Endothelial cell of umbilical vein (primary cell): ENCODE measurements around the gene STAC3. TPM values are rescaled to one million over a fixed set of nuclear protein-coding genes. Genes with fewer than 3 reads are reported as not detected.

Source experiments
- BruUV-seq: library from RNA; stranded (reverse); fragments of 400-500 nt; replicated peaks from 2 replicates; lab custom pipeline; 2021; lab: Mats Ljungman, UMichigan
- CTCF ChIA-PET: fragments of 300-600, 350-600 bp; sonication (Branson Sonifier 250); formaldehyde crosslinking; loops from one replicate; lab custom pipeline; 2021; ENCODE audit warnings: antibody characterized with exemption, inconsistent platforms; lab: Charles Lee
- POLR2A ChIA-PET: fragments of 300-600, 350-600 bp; sonication (Branson Sonifier 250); formaldehyde crosslinking; loops from one replicate; lab custom pipeline; 2021; ENCODE audit warnings: antibody characterized with exemption, inconsistent platforms; lab: Charles Lee
- DNase-seq: peaks from one replicate; pipeline ENCODE4 v3.0.0-alpha.2; 2011; ENCODE audit warnings: low read depth, low spot score
- FAIRE-seq: peaks from 2 replicates; lab custom pipeline; 2011; peaks lifted over from hg19 to GRCh38; lab: Jason Lieb, UNC
- H2AFZ ChIP-seq: 2 replicates; pipeline ENCODE4 v1.6.0; 2012; ENCODE audit warnings: low read depth, low read length, control low read depth, inconsistent platforms
- H3K27ac ChIP-seq: 2 replicates; pipeline ENCODE4 v1.5.1; 2011; ENCODE audit warnings: low read depth, mild to moderate bottlenecking, control low read depth, low read length, moderate library complexity; ENCODE audit not compliant: insufficient read depth
- H3K27me3 ChIP-seq, 2 experiments: 2 replicates each; pipeline versions ENCODE4 v1.6.0 to v1.6.1; 2011; ENCODE audit warnings: low read length in 2 of 2, mixed read lengths in 1 of 2; ENCODE audit not compliant: control insufficient read depth in 2 of 2, insufficient read depth in 2 of 2
- H3K36me3 ChIP-seq, 2 experiments: 2 replicates in 1 of 2; 3 replicates in 1 of 2; pipeline ENCODE4 v1.5.1; 2011; ENCODE audit warnings: low read length in 2 of 2, mild to moderate bottlenecking in 1 of 2, moderate library complexity in 1 of 2; ENCODE audit not compliant: control insufficient read depth in 2 of 2, insufficient read depth in 2 of 2; ENCODE audit errors: extremely low read depth in 1 of 2
- H3K4me1 ChIP-seq: 3 replicates; pipeline ENCODE4 v1.5.1; 2011; ENCODE audit warnings: mild to moderate bottlenecking, low read length; ENCODE audit not compliant: control insufficient read depth, insufficient read depth; ENCODE audit errors: extremely low read depth
- H3K4me2 ChIP-seq: 2 replicates; pipeline ENCODE4 v1.6.1; 2011; ENCODE audit warnings: low read length, control low read depth, mixed read lengths; ENCODE audit not compliant: insufficient read depth
- H3K4me3 ChIP-seq, 3 experiments: fragments of 200-600 bp in 1 of 3; sonication (generic), shearing (Covaris generic) in 1 of 3; replicated peaks in 1 of 3; 2 replicates each; pipeline ENCODE4 v1.5.1; 2011 to 2016; ENCODE audit warnings: control low read depth in 3 of 3, low read length in 3 of 3, mild to moderate bottlenecking in 2 of 3, inconsistent platforms in 1 of 3, low read depth in 1 of 3, moderate library complexity in 1 of 3; ENCODE audit not compliant: insufficient read depth in 1 of 3
- H3K79me2 ChIP-seq: 2 replicates; pipeline ENCODE4 v1.6.0; 2012; ENCODE audit warnings: low read length, inconsistent platforms; ENCODE audit not compliant: control insufficient read depth, insufficient read depth
- H3K9ac ChIP-seq: replicated peaks from 2 replicates; pipeline ENCODE3; 2011; ENCODE audit warnings: low read length, control low read depth; ENCODE audit not compliant: insufficient read depth; ENCODE audit errors: extremely low read depth
- H3K9me1 ChIP-seq: replicated peaks from 3 replicates; pipeline ENCODE4 v1.6.0; 2011; ENCODE audit warnings: mild to moderate bottlenecking, low read length; ENCODE audit not compliant: control insufficient read depth, insufficient read depth; ENCODE audit errors: extremely low read depth
- H3K9me3 ChIP-seq: replicated peaks from 2 replicates; pipeline ENCODE4 v1.5.1; 2012; ENCODE audit warnings: low read length, inconsistent platforms; ENCODE audit not compliant: control insufficient read depth, insufficient read depth
- H4K20me1 ChIP-seq: replicated peaks from 2 replicates; pipeline ENCODE3; 2011; ENCODE audit warnings: mild to moderate bottlenecking, low read length; ENCODE audit not compliant: control insufficient read depth, insufficient read depth; ENCODE audit errors: extremely low read depth
- POLR2A ChIP-seq: IDR thresholded peaks from 2 replicates; pipeline ENCODE4 v1.6.1; 2012; ENCODE audit warnings: low read depth, mild to moderate bottlenecking, control low read depth, low read length
- dilution Hi-C: fragments of 300-500 bp; cut with MboI; formaldehyde crosslinking; loops from one replicate; pipeline ENCODE4 v1.15.0; 2019; ENCODE audit warnings: low sequenced_read_pairs; ENCODE audit not compliant: extremely low pct_ligation_motif_present
- intact Hi-C: fragments of 100-400 bp; cut with micrococcal nuclease; formaldehyde crosslinking; loops from one replicate; pipeline ENCODE4 v1.10.0; 2022
- polyA plus RNA-seq, 4 experiments: library from polyadenylated mRNA; depleted of rRNA in 3 of 4; stranded (reverse) in 3 of 4; unstranded in 1 of 4; fragments of >200 nt; gene quantifications; 2 replicates each; pipeline versions ENCODE4 v1.2.1 to v1.2.3, GENCODE V29; 2011 to 2012; ENCODE audit warnings: missing spikeins in 1 of 4
- total RNA-seq: library from RNA; stranded (reverse); gene quantifications from 2 replicates; pipeline ENCODE4 v1.2.3, GENCODE V29; 2021
- TF ChIP-seq, protein P1 (sequence below), 2 donors: IDR thresholded peaks; 1 replicate in 1 of 2; 2 replicates in 1 of 2; pipeline ENCODE4 v1.5.1; 2011; ENCODE audit warnings: low read length in 2 of 2, mild to moderate bottlenecking in 2 of 2, moderate library complexity in 2 of 2, control low read depth in 1 of 2, inconsistent platforms in 1 of 2, low read depth in 1 of 2; ENCODE audit not compliant: insufficient read depth in 1 of 2; ENCODE audit errors: extremely low read depth in 1 of 2

STAC3 gene
- total and polyA plus RNA-seq, 2 donors (not counting 3 experiments of a cell fraction or from before 2014, with no cell fraction given), result 0.36 to 0.55 TPM

DNA sequence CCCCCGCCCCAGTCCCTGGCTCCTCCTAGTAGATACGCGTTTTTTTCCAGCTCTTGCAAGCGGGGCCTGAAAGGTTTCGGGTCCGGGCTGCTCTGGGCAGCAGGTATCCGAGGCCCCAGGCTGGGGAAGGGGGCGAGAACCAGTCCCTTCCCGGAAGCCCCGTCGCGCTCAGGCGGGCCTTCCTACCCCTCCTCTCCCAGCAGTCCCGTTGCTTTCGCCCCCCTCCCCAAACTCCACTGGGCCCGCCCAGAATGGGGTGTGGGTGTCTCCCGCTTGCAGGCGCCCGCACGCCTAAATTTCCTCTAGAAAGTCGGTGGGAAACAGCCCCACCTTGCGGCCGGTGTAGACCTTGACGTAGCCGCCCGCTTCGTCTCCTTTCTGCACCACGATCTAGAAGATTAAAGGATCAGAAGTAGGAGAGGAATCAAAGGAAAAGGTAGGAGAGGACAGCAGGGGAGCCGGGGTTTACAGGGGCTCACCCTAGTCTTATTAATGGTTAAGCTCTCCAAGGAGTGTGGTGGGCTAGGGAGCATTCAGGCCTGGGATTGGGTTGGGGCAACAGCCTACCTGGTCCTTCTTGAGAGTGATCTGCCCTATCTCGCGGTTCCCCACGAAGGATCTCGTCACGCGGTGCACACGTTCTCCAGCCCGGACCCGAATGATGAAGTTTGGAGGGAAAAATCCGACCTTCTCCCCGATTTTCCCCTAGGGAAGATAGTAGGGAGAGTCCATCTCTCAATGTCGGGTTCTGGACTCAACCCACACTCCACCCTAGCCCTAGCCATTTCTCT is 7.3 kb downstream of the STAC3 start:
- Histone ChIP-seq H3K27ac (no peak overlapping the region), H3K79me2 (no peaks in the 10 kb centered on the region), H3K4me1 (peaks cover 21% of the 10 kb centered on the region), H3K4me3 (peak overlapping the region in 1 of 3 experiments; percentile 26), H3K27me3 (peaks cover 34 to 37% of the 10 kb centered on the region in 2 experiments), H3K9ac (no peak overlapping the region), H3K4me2 (peak overlapping the region; percentile 59), H3K9me3 (no peaks in the 10 kb centered on the region), H4K20me1 (no peaks in the 10 kb centered on the region), H3K36me3 (no peaks in the 10 kb centered on the region), H3K9me1 (no peaks in the 10 kb centered on the region), H2AFZ (no peak overlapping the region)
- ChIA-PET POLR2A (interaction anchor here (1.5 kb wide), 1 partner anchor 14 kb away, joined by 4 read pairs; the partner anchor contains the start of gene SHMT2), CTCF (interaction anchor here (0.7 to 10.7 kb wide), 28 partner anchors 8 to 1597 kb away, joined by 3 to 214 read pairs (median 4); partner anchors contain the start of genes ARHGEF25, GLI1, INHBE and NXPH4)
- no peak for TF ChIP-seq POLR2A
- TF ChIP-seq, protein P1, sequence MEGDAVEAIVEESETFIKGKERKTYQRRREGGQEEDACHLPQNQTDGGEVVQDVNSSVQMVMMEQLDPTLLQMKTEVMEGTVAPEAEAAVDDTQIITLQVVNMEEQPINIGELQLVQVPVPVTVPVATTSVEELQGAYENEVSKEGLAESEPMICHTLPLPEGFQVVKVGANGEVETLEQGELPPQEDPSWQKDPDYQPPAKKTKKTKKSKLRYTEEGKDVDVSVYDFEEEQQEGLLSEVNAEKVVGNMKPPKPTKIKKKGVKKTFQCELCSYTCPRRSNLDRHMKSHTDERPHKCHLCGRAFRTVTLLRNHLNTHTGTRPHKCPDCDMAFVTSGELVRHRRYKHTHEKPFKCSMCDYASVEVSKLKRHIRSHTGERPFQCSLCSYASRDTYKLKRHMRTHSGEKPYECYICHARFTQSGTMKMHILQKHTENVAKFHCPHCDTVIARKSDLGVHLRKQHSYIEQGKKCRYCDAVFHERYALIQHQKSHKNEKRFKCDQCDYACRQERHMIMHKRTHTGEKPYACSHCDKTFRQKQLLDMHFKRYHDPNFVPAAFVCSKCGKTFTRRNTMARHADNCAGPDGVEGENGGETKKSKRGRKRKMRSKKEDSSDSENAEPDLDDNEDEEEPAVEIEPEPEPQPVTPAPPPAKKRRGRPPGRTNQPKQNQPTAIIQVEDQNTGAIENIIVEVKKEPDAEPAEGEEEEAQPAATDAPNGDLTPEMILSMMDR (IDR thresholded peaks at IDR 0.05; ENCODE audit: extremely low read depth in 1 of 2, insufficient read depth in 1 of 2, low read depth in 1 of 2, low read length in 2 of 2), result peak; percentile 83 to 87
- intact Hi-C loops, result loop anchor here (1.0 to 5.0 kb wide), 3 partner anchors 30 to 131 kb away; partner anchors contain the start of genes LRP1 and STAT6
- DNase-seq (peak; percentile 68), FAIRE-seq (peak; percentile 88)
- dilution Hi-C loops, result no loop called here
- no TSS peak for BruUV-seq
